Forelimb muscle (tissue), 1 donor: ENCODE results near the gene ELMOD2. TPM values are rescaled to one million over a fixed set of nuclear protein-coding genes. Genes with fewer than 3 reads are reported as not detected.

ENCODE experiments used
- DNase-seq: peaks from one replicate; pipeline ENCODE4 v3.0.0-alpha.2; 2013; ENCODE audit warnings: low read depth
- polyA plus RNA-seq: library from polyadenylated mRNA; unstranded; fragments of 120-200 nt; gene quantifications from one replicate; pipeline ENCODE4 v1.2.1, GENCODE V29; 2013; ENCODE audit not compliant: insufficient read length

Gene ELMOD2
- polyA plus RNA-seq, 1 donor: 19.4 TPM

DNA sequence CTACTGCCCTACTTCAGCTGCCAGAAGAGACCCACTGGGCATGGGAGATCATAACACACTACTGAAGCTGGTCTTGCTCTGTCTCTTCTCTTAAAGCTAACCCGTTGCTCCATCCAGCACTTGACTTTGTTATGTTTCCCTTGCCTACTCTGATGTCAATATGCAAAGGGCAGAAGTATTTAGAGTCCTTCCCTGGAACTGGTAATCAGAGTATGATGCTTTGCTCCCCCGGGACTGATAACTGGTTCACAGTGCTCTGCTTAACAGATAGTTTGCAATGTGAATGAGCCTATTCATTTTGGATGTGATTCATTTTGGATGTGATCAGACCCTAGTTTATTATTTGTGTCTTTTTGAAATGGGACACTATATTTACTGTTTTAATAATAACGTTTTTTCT lies 57.1 kb downstream of the ELMOD2 start:
- no peak for DNase-seq

DNA sequence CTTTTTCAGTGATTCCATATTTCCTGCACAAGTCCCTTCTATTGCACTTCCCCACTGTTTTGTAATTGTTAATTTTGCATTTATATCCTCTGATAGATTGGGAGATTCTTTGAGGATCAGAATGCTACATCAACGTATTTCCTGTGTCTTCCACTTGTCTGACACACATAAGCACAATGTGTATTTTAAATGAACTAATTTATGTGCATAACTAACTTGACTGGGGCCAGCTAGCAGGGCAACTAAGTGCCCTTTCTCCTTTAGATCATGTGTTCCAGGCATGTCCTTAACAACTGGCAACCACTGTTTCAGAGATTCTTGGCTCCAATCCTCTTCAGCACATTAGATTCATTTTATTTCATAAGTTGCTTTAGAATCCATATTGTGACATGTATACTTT lies 60.5 kb downstream of the ELMOD2 start:
- DNase-seq: no peak

DNA sequence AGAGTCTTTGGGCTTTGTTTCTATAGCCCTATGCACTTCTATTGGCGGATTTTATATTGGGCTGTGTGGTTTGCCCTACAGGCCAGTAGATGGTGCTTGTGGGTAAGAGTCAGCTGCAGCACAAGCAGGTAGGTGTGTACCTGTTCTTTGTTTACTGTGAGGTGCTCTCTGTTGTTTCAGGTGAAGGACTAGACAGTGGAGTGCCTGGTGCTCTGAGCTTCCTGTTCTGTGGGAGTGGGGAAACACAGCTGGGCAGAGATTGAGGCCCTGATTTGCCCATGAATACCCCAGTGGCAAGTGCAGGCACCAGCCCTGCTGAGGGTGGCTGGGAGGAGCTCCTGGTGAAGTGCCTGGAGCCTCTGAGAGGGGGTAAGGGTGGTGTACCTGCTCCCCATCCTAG lies 71.1 kb downstream of the ELMOD2 start:
- DNase-seq: no peak

DNA sequence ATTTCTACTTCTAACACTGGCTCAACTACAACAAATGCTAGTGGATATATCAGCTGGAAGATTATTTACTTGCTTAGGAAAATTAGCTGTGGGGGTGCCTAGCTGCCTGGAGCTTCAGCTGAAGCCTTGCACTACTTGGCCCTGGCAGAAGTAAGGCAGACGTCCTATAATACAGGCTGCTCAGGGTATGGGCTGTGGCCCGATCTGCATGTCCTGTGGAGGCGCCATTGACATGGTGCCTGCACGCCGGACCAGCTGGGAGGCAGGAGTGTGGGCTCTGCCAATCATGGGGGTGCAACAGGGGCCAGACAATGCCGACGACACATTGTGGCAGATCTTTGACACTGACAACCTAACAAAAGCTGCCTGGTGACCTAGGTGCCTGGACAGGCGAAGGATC lies 76.4 kb downstream of the ELMOD2 start:
- no peak for DNase-seq

DNA sequence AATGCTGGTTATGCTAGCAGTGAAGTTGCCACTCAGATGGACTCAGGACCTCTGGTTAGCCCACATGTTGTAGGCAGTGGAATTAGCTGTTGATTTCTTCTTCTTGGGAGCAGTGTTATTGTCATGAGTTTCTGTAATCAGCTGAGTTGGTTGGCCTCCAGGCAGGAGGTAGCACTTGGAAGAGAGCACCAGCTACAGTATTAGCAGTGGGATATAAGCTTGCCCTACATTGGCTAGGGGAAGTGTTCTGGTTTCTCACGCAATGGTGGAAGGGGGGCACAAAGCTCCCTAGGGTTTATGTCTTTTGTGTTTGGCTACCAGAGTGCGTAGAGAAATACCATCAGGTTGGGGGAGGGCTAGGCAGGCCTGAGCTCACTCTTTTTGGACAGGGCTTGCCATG lies 78.7 kb downstream of the ELMOD2 start:
- DNase-seq: no peak

GRCh38 chr4:140603286-140603685 lies 79.3 kb downstream of the ELMOD2 start:
- DNase-seq: no peak

Other genes starting within 250 kb of the ELMOD2 start
- gene SCOC, start 150.5 kb upstream of the ELMOD2 start, polyA plus RNA-seq: 39.4 TPM
- 2.6 TPM for gene CLGN, start 96.5 kb upstream of the ELMOD2 start, polyA plus RNA-seq
- gene MGAT4D, start 25.9 kb upstream of the ELMOD2 start, polyA plus RNA-seq: not detected
- not detected for gene UCP1, start 44.8 kb downstream of the ELMOD2 start, polyA plus RNA-seq
- 13.8 TPM for gene TBC1D9, start 232.2 kb downstream of the ELMOD2 start, polyA plus RNA-seq